HG03354 (cell line): ENCODE measurements around the gene SLC5A1.

Source experiments
- ATAC-seq: cut with Tn5 transposase; IDR thresholded peaks from one replicate; pipeline ENCODE4 v1.9.1; 2021; ENCODE audit warnings: mild to moderate bottlenecking; ENCODE audit not compliant: unreplicated experiment, poor library complexity, severe bottlenecking

SLC5A1 gene

GRCh38 chr22:32042924-32043323 is at the start of gene SLC5A1:
TSS of gene SLC5A1 (plus strand) at chr22:32043261. CDS start at chr22:32043282, 21 bp downstream.
- no peak for ATAC-seq

- ATAC-seq = no peak
Observed at GRCh38 chr22:31995046-31995445, 48.0 kb upstream of the SLC5A1 start.

DNA sequence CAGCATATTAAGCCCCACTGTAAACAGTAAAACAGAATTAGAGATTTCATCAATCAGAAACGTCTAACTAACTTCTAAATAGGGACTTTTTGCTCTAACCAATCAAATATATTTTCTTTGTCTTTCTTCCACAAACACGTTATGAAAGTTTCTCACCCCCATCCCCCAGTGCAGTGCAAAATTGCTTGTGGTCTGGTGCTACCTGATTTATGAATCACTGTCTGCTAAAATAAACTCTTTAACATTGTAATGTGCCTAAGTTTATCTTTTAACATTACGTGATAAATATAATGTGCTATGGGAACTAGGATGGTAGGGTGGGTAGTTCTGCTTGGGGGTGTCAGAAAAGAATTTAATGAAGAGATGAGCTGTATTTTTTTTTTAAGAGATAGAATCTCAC is 47.3 kb upstream of the SLC5A1 start:
- no peak for ATAC-seq

DNA sequence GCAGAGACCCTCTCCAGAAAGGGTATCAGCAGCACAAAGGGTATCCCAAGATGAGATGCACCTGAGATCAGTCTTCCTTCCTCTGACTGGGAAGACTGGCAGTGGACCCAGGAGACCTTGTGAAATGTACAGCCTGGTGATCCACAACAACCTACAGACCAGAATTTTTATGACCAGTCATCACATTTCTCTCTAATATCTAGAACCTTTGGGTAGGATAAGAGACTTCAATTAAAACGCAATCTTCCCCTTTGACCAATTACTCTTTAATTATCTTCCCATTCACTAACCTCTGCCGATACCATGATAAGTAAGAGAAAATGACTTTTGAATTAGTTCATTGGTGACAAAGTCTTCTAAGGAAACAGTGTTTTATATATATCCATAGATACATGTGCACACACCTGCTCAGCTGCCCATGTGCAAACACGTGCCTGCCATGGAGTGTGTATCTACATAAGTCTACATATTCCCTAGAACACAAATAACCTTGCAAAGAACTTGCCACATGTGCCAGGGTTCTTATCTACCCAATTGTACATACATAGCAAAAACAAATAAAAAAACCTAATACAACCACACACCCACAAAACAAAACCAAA is 44.2 kb upstream of the SLC5A1 start:
- ATAC-seq = no peak

DNA sequence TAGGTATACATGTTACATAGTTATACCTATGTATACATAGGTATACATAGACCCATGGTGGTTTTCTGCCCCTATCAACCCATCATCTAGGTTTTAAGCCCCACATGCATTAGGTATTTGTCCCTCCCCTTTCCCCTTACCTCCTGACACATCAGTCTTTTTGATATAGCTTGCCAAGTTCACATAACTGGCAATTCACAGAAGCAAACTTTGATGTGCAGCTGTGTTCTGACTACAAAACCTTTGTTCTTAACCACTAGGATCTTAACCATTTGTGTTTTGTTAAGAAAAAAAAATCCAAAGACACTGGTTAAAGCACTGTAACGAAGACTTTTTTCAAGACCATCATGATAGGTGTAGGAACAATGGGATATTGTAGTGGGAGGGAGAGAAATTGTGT is 42.9 kb upstream of the SLC5A1 start:
- ATAC-seq = no peak

DNA sequence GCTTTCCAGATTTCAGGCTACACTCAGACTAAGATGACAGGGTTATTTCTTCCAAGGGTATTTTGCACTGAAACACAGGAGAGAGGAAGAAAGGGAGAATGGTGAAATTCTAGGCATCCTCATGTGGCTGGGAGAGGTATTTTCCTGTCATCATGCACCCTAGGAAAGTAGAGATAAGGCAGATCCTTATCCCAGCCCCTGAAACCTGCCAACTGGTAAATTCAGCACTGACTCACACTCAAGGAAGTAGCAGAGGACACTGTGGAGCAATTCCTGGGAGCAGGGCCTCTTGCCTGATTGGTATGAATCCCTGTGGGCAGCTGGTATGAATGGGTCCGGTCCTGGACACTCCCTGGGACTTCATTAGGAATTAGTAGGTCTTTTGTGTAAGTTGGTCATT is 37.6 kb upstream of the SLC5A1 start:
- ATAC-seq = no peak

GRCh38 chr22:32013200-32013599 is 29.9 kb upstream of the SLC5A1 start:
- ATAC-seq = no peak

DNA sequence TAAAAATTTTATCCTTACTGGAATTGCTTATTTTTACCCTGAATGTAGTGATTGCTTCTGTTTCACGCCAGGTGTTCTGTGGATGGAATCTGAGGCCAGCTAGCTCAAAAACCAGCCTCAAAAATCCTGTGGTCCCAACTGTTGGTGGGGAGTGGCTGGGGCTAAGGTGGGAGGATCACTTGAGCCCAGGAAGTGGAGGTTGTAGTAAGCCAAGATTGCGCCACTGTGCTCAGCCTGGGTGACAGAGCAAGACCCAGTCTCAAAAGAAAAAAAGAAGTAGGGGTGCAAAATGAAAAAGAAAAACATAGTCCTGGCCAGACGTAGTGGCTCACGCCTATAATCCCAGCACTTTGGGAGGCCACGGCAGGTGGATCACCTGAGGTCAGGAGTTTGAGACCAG is 27.0 kb upstream of the SLC5A1 start:
- ATAC-seq = no peak

- no peak for ATAC-seq
Observed at GRCh38 chr22:32018056-32018455, 25.0 kb upstream of the SLC5A1 start.

DNA sequence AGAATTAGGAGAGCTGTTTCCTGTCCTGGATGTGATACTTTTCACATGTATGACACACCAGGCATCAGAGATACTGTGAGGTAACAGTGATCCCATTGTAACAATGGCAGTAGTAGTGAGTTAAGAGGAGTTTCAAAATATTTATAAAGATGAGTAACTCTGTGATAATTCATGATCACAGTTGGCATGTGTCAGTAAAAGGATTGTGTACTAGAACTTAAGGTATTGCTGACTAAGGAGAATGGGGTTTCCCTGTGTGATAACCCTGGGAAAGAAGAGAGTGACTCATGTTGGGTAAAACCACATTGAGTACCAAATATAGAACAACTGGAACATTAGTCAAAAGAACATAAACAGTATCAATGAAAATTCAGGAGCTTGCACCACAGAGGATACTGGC is 22.9 kb upstream of the SLC5A1 start:
- ATAC-seq = no peak

DNA sequence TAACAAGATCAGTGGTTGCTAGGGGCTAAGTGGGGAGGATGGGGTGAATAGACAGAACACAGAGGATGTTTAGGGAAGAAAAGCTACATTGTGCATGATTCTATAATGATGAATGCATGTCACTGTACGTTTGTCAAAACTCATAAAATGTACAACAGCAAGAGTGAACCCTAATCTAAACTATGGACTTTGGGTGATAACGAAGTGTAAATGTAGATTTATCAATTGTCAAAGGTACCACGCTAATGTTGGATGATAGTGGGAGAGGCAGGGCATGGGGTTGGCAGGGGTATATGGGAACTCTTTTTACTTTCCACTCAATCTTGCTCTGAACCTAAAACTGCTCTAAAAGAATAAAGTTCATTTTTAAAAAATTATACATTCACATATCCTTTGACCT is 21.3 kb upstream of the SLC5A1 start:
- no peak for ATAC-seq

DNA sequence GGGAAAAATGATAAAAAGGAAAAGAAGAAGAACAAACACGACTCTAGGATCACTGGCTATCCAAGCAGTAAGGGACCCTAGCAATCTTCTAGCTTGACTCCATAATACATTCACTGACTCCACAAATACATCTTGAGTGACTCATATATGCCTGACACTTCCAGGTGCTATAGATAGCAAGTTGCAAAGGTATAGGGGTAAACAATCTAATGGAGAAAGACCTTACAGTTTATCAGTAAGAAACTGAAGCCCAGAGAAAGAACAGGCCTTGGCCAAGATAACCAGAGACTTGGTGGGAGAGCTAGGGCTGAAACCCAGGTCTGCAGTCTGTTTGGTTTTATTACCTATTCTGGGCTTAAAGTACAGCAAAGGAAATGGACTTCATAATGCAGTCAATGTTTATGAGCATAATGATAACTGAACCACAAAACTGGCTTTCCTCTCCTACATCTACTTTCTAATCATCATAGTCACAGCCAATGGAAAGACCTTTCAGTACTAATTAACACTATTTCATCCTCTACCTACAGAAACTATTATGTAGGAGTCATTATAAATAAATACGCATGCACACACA is 19.7 kb upstream of the SLC5A1 start:
- no peak for ATAC-seq

DNA sequence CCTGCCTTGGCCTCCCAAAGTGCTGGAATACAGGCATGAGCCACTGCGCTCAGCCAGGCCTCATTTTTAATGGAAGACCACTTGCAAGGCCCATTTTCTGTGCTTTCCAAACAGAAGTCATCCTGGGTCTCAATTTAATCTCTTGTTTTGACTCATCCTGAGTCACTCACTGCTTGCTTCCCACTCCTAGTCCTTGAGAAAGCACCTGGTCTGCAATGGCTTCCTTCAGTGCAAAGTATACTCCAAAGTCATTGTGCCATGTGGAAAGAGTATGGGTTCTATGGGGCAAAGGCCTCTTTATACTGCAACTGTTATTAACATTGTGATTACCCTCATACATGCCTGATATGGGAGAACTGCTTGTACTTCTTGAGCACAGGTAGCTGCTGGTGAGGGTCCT is 18.3 kb upstream of the SLC5A1 start:
- no peak for ATAC-seq

DNA sequence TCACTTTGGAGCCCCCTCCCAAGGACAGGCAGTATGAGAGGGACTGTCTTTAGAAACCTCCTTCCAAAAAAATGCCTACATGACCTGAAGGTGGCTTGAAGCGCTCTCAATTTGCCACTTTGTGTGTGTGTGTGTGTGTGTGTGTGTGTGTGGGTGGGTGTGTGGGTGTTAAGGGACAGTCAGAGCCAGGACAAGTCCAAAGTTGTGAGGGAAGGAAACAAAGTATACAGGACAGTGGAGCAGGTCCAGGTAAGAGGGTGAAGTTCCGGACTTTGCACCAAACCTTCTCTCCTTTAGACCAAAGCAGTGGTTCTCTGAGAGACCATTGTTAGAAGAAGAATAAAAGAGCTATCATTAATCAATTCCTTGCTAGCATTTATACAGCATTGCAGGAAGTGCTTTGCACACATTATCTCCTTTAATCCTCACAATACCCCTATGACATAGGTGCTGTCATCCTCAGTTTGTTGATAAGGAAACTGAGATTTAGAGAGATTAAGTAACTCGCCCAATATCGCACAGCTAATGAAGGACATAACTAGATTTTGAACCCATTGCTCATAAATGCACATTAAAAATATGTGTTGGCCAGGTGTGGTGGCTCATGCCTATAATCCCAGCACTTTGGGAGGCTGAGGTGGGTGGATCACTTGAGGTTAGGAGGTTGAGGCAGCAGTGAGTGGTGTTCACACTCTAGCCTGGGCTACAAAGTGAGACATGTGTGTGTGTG is 12.4 kb upstream of the SLC5A1 start:
- no peak for ATAC-seq

- no peak for ATAC-seq
Observed at GRCh38 chr22:32031466-32031865, 11.6 kb upstream of the SLC5A1 start.

GRCh38 chr22:32034275-32034674 is 8.8 kb upstream of the SLC5A1 start:
- no peak for ATAC-seq

DNA sequence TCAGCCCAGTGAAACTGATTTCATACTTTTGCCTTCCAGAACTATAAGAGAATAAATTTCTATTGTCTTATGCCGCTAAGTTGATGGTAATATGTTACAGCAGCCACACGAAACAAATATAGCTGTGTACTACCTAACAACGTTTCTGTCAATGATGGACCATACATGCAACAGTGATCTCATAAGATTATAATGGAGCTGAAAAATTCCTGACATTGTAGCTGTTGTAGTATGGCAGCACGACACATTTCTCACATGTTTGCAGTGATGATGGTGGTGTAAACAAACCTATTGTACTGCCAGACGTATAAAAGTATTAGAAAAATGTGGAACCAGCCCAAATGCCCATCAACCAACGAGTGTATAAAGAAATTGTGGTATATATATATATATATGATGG is 5.8 kb upstream of the SLC5A1 start:
- no peak for ATAC-seq

DNA sequence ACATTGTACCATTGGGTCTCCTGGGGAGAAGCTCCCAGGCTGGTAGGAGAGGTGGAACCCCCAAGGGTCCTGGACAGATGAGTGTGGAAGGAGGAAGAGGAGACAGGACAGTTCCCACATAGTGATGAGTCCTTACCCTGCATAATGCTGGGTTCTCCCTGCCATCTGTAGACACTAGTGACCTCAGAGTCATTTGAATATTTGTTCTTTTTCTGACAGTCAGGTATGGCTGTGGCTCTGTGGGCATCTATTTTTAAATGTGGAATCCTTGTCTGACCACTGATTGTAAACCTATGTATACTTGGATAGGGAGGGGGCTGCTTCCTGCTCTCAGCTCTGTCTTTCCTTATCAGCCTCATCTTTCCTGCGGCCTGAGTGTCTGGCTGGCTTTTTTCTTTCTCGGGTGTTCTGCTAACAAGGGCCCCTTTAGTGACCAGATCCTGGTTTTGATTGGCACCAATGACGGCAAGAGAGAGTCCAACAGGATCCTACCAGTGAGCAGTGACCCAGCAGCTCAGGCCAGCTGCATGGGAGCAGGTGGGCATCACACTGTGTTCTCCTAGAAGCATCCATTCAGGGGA is 2.6 kb upstream of the SLC5A1 start:
- no peak for ATAC-seq

DNA sequence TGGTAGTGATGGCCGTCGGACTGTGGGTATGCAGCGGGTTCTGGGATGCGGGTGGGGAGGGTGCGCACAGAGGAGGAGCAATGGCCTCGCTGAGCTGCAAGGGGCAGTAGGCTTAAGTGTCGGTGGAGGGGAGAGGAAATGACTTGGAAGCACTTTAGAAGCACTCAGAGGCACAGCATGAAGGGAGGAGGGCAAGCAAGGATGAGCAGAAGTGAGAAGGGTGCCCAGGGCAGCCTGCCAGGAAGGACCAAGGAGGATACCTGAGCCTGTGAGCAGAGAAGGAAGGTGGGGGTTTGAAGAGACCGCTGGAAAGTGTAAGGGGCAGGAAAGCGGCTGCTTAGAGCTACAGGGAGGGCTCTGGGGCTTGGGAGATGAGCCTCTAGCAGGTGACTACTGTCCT is 330 bp downstream of the SLC5A1 start:
- no peak for ATAC-seq

- no peak for ATAC-seq
Observed at GRCh38 chr22:32044477-32044876, 1.4 kb downstream of the SLC5A1 start.

GRCh38 chr22:32044913-32045312 is 1.9 kb downstream of the SLC5A1 start:
- no peak for ATAC-seq
